RWPE1 (cell line): ENCODE measurements around the gene KIF7.

Experiments used
- CTCF ChIA-PET: fragments of 350-600 bp; sonication (Branson Sonifier 250); formaldehyde crosslinking; extraction: SDS; loops from one replicate; lab custom pipeline; 2021; lab: Yijun Ruan, JAX
- POLR2A ChIA-PET: fragments of 400-600 bp; formaldehyde crosslinking; extraction: SDS; loops from one replicate; lab custom pipeline; 2020; ENCODE audit warnings: antibody characterized with exemption; ENCODE audit not compliant: low non-redundant PET; lab: Yijun Ruan, JAX
- DNase-seq: peaks from one replicate; pipeline ENCODE4 v3.0.0; 2012; ENCODE audit warnings: low spot score
- H3K27ac ChIP-seq: fragments of 450-650 bp; 2 replicates; pipeline ENCODE4 v1.5.1; 2017
- TF ChIP-seq, protein P1 (sequence below): fragments of 450-650 bp; conservative IDR thresholded peaks from 2 replicates; pipeline ENCODE4 v1.5.1; 2017; ENCODE audit warnings: low read depth, mild to moderate bottlenecking

KIF7 gene

GRCh38 chr15:89657686-89658200, 2.5 kb upstream of the KIF7 start:
- ChIA-PET POLR2A (no interaction called here), CTCF (interaction anchor here (0.6 to 1.5 kb wide), 4 partner anchors 10 to 245 kb away, joined by 3 to 4 read pairs (median 4); no protein-coding TSS in a partner anchor)
- DNase-seq: no peak
- no peak overlapping the region for H3K27ac ChIP-seq
- TF ChIP-seq, protein P1, sequence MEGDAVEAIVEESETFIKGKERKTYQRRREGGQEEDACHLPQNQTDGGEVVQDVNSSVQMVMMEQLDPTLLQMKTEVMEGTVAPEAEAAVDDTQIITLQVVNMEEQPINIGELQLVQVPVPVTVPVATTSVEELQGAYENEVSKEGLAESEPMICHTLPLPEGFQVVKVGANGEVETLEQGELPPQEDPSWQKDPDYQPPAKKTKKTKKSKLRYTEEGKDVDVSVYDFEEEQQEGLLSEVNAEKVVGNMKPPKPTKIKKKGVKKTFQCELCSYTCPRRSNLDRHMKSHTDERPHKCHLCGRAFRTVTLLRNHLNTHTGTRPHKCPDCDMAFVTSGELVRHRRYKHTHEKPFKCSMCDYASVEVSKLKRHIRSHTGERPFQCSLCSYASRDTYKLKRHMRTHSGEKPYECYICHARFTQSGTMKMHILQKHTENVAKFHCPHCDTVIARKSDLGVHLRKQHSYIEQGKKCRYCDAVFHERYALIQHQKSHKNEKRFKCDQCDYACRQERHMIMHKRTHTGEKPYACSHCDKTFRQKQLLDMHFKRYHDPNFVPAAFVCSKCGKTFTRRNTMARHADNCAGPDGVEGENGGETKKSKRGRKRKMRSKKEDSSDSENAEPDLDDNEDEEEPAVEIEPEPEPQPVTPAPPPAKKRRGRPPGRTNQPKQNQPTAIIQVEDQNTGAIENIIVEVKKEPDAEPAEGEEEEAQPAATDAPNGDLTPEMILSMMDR: no peak

- POLR2A ChIA-PET: no interaction called here
Observed at GRCh38 chr15:89656116-89656815, 999 bp upstream of the KIF7 start.

DNA sequence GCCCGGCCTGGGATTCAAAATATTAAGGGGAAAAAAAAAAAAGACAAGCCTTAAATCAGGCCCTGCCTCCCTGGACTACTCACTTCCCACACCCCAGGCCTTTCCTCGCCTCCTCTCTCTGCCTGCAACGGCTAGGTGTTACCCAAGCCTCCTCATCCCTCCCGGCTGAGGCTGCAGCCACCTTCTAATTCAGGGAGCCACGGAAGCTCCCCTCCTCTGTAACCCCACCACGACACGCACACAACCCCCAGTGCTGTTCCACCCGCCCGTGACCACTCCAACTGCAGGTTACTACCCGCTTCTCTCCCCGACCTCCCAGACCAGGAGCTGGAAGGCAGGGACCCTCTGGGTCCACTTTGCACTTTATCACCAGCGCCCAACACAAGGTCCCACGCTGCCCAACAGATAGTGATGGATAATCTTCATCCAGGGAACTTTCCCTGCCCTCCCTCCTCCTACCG, 936 bp downstream of the KIF7 start:
- peak overlapping the region; percentile 37 for H3K27ac ChIP-seq
- DNase-seq: peak; percentile 59
- ChIA-PET POLR2A (no interaction called here), CTCF (interaction anchor here (0.6 kb wide), 2 partner anchors 11 to 95 kb away, joined by 3 read pairs; no protein-coding TSS in a partner anchor)
- TF ChIP-seq, protein P1: no peak

More at GRCh38 chr15:89656116-89656815, 999 bp upstream of the KIF7 start:
- H3K27ac ChIP-seq: no peak overlapping the region
- DNase-seq: no peak
- TF ChIP-seq, protein P1: no peak
- CTCF ChIA-PET: no interaction called here

DNA sequence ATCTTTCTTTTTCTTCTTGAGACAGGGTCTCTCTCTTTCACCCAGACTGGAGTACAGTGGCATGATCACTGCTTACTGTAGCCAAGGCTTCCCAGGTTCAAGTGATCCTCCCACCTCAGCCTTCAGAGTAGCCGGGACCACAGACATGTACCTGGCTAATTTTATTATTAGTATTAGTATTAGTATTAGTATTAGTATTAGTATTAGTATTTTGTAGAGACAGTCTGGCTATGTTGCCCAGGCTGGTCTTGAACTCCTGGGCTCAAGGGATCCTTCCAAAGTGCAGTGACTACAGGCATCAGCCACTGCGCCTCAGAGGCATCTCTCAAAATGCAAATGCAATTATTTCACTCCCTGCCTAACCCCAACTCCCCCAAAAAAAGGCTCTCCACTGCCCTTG, 1.7 kb downstream of the KIF7 start:
- H3K27ac ChIP-seq: no peak overlapping the region
- DNase-seq: no peak
- ChIA-PET POLR2A (no interaction called here), CTCF (no interaction called here)
- TF ChIP-seq, protein P1: no peak

DNA sequence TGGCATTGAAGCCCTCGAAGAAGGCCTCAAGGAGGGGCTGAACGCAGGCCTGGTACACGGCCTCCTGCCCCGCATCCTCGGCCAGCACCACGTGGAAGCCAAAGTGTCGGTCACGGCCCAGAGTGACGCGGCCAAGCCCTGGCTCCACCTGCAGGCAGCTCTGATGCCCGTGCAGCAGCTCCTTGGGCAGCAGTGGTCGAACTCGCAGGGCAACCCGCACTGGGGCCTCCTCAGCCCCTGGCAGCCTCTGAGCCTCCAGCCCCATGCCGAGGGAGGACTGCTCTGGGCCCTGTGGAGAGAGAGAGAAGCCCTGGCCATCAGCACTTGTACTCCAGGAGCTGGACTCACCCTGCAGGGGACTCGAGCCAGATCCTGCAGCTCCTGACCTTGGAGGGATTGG, 2.6 kb downstream of the KIF7 start:
- ChIA-PET CTCF (no interaction called here), POLR2A (no interaction called here)
- no peak overlapping the region; the same call in 1 of the 2 replicates for H3K27ac ChIP-seq
- no peak for DNase-seq
- TF ChIP-seq, protein P1: no peak

DNA sequence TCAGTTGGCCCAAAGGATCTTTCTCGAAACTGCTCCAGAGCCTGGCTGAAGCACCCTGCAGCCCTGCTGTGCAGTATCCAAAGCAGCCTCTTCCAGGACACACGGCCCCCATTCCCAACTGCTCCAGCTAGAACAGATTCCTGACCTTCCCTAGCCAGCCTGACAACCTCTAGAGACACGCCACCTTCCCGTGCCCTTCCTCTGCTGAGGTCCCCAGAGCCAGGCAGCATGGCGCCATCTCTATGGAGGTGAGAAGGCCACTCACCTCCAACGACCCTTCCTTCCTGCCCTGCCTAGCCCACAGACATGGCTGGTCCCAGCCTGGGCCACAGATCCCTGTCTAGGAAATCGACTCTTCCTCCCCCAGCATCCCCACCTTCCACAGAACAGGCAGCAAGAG, 3.1 kb downstream of the KIF7 start:
- peak overlapping the region; percentile 13; the same call in 1 of the 2 replicates for H3K27ac ChIP-seq
- no peak for DNase-seq
- CTCF ChIA-PET: no interaction called here
- POLR2A ChIA-PET: no interaction called here
- TF ChIP-seq, protein P1: no peak
